ENCODE data around the gene COL8A2.

COL8A2 gene

GRCh38 chr1:36149237-36149972, 24.4 kb upstream of the COL8A2 start, which contains the start of gene TRAPPC3 (continued):
- TF ChIP-seq KLF7 (tag by site-specific recombination; IDR thresholded peaks at IDR 0.05; ENCODE audit: borderline replicate concordance) (peak; percentile 67; the same call in 1 of the 2 replicates), GFI1B (tag by site-specific recombination; IDR thresholded peaks at IDR 0.05) (no peak), ZSCAN30 (tag by site-specific recombination; IDR thresholded peaks at IDR 0.05) (peak; percentile 89), ZNF530 (tag by site-specific recombination; IDR thresholded peaks at IDR 0.05; ENCODE audit: low read depth) (no peak), ZNF501 (tag by site-specific recombination; IDR thresholded peaks at IDR 0.05) (peak; percentile 88), EGR2 (tag by site-specific recombination; IDR thresholded peaks at IDR 0.05; ENCODE audit: low read depth) (0 out of 2 replicates have a peak, but pooled peaks have one; percentile 26), ZBTB8A (tag by site-specific recombination; IDR thresholded peaks at IDR 0.05) (peak; percentile 90), ZNF621 (tag by site-specific recombination; IDR thresholded peaks at IDR 0.05) (no peak), TCF7L2 (IDR thresholded peaks at IDR 0.05; ENCODE audit: borderline replicate concordance, low read depth, low read length) (no peak), ZNF350 (tag by site-specific recombination; IDR thresholded peaks at IDR 0.05) (no peak), ZBTB10 (tag by site-specific recombination; IDR thresholded peaks at IDR 0.05) (peak; percentile 65), ZNF26 (tag by site-specific recombination; IDR thresholded peaks at IDR 0.05) (no peak), ZNF791 (tag by site-specific recombination; IDR thresholded peaks at IDR 0.05) (no peak), BCL11A (tag by site-specific recombination; IDR thresholded peaks at IDR 0.05; ENCODE audit: low read depth) (0 out of 2 replicates have a peak, but pooled peaks have one; percentile 40), HIC1 (tag by site-specific recombination; IDR thresholded peaks at IDR 0.05) (peak; percentile 98), ZNF629 (tag by site-specific recombination; IDR thresholded peaks at IDR 0.05) (peak; percentile 86), ZNF266 (tag by site-specific recombination; IDR thresholded peaks at IDR 0.05; ENCODE audit: low read depth) (no peak), ZNF580 (tag by site-specific recombination; IDR thresholded peaks at IDR 0.05) (0 out of 2 replicates have a peak, but pooled peaks have one; percentile 9), ZNF830 (tag by site-specific recombination; IDR thresholded peaks at IDR 0.05; ENCODE audit: low read depth) (no peak), ZXDB (tag by site-specific recombination; IDR thresholded peaks at IDR 0.05) (peak; percentile 98), ZNF473 (tag by site-specific recombination; IDR thresholded peaks at IDR 0.05) (no peak), ZNF16 (tag by site-specific recombination; IDR thresholded peaks at IDR 0.05; ENCODE audit: low read depth) (no peak), PRDM6 (tag by site-specific recombination; IDR thresholded peaks at IDR 0.05) (no peak), ZNF132 (tag by site-specific recombination; IDR thresholded peaks at IDR 0.05; ENCODE audit: borderline replicate concordance) (no peak), ZNF560 (tag by site-specific recombination; IDR thresholded peaks at IDR 0.05; ENCODE audit: borderline replicate concordance) (no peak), ZBTB7A (tag by site-specific recombination; IDR thresholded peaks at IDR 0.05; ENCODE audit: low read depth) (peak; percentile 43; the same call in 1 of the 2 replicates), HOXA7 (CRISPR knock-in tag; IDR thresholded peaks at IDR 0.05; ENCODE audit: borderline replicate concordance) (no peak), ZSCAN23 (tag by site-specific recombination; IDR thresholded peaks at IDR 0.05) (no peak)
